GM23338 (cell line): ENCODE data around the gene MYOZ2. TPM values are rescaled to one million over a fixed set of nuclear protein-coding genes. Genes with fewer than 3 reads are reported as not detected.

ENCODE experiments used
- ATAC-seq: fragments of 200-7000 bp; cut with Tn5 transposase; 3 replicates; pipeline ENCODE4 v1.9.1; 2020
- DNase-seq: peaks from one replicate; pipeline ENCODE4 v3.0.0-alpha.2; 2015; ENCODE audit warnings: low spot score
- H2AFZ ChIP-seq: fragments of 200-600 bp; sonication (generic); 2 replicates; pipeline ENCODE4 v1.8.0; 2016; ENCODE audit warnings: antibody characterized with exemption, mild to moderate bottlenecking, moderate library complexity
- H3F3A ChIP-seq: fragments of 200-600 bp; sonication (generic); replicated peaks from 2 replicates; pipeline ENCODE4 v1.8.0; 2017; ENCODE audit warnings: antibody characterized with exemption, mixed run types, low read depth
- H3K27ac ChIP-seq: fragments of 200-600 bp; sonication (generic); 2 replicates; pipeline ENCODE4 v1.6.1; 2016; ENCODE audit warnings: low read depth
- H3K27me3 ChIP-seq: fragments of 200-600 bp; sonication (generic); 2 replicates; pipeline ENCODE4 v1.8.0; 2016; ENCODE audit warnings: mild to moderate bottlenecking, mixed run types, moderate library complexity; ENCODE audit not compliant: insufficient read depth
- H3K36me3 ChIP-seq: fragments of 200-600 bp; sonication (generic); 2 replicates; pipeline ENCODE4 v1.8.0; 2016; ENCODE audit warnings: mild to moderate bottlenecking; ENCODE audit not compliant: insufficient read depth
- H3K4me1 ChIP-seq: fragments of 200-600 bp; sonication (generic); 2 replicates; pipeline ENCODE4 v1.8.0; 2016; ENCODE audit warnings: mild to moderate bottlenecking, moderate library complexity; ENCODE audit not compliant: insufficient read depth
- H3K4me2 ChIP-seq: fragments of 200-600 bp; sonication (generic); 2 replicates; pipeline ENCODE4 v1.7.1; 2017; ENCODE audit warnings: mixed run types
- H3K4me3 ChIP-seq: fragments of 200-600 bp; sonication (generic); 2 replicates; pipeline ENCODE4 v1.6.1; 2016; ENCODE audit warnings: mixed run types
- H3K79me2 ChIP-seq: fragments of 200-600 bp; sonication (generic); replicated peaks from 2 replicates; pipeline ENCODE4 v1.8.0; 2017; ENCODE audit warnings: mild to moderate bottlenecking; ENCODE audit not compliant: insufficient read depth
- H3K9me2 ChIP-seq: fragments of 200-600 bp; sonication (generic); 2 replicates; pipeline ENCODE4 v1.8.0; 2017; ENCODE audit not compliant: insufficient read depth
- H4K20me1 ChIP-seq: fragments of 200-600 bp; sonication (generic); replicated peaks from 2 replicates; pipeline ENCODE4 v1.8.0; 2017; ENCODE audit warnings: mild to moderate bottlenecking; ENCODE audit not compliant: insufficient read depth
- H3K27ac Mint-ChIP-seq: 2 replicates; pipeline ENCODE4 v1.8.0; 2020; ENCODE audit warnings: inconsistent platforms, mild to moderate bottlenecking, moderate library complexity, mixed read lengths
- H3K27me3 Mint-ChIP-seq: 3 replicates; pipeline ENCODE4 v1.8.0; 2022; ENCODE audit warnings: low read depth, mild to moderate bottlenecking, moderate library complexity, mixed read lengths, inconsistent platforms; ENCODE audit not compliant: insufficient read depth, poor library complexity
- H3K36me3 Mint-ChIP-seq: 3 replicates; pipeline ENCODE4 v1.8.0; 2021; ENCODE audit warnings: low read depth, mild to moderate bottlenecking, inconsistent platforms, moderate library complexity, mixed read lengths
- H3K4me1 Mint-ChIP-seq: 3 replicates; pipeline ENCODE4 v1.8.0; 2020; ENCODE audit warnings: mild to moderate bottlenecking, inconsistent platforms, mixed read lengths
- H3K4me3 Mint-ChIP-seq: 3 replicates; pipeline ENCODE4 v1.8.0; 2021; ENCODE audit warnings: moderate library complexity, mild to moderate bottlenecking, inconsistent platforms, mixed read lengths
- H3K9me3 Mint-ChIP-seq: 3 replicates; pipeline ENCODE4 v1.8.0; 2020; ENCODE audit warnings: moderate library complexity, mild to moderate bottlenecking, inconsistent platforms, mixed read lengths
- CREB1 ChIP-seq: fragments of 250-450 bp; sonication (Bioruptor Pico); IDR thresholded peaks from 2 replicates; pipeline ENCODE4 v1.5.0; 2020; ENCODE audit warnings: low read depth, mild to moderate bottlenecking, moderate library complexity
- ETS1 ChIP-seq: IDR thresholded peaks from 2 replicates; pipeline ENCODE4 v1.6.1; 2016; ENCODE audit warnings: antibody characterized with exemption
- EZH2 ChIP-seq: fragments of 200-600 bp; sonication (generic); IDR thresholded peaks from one replicate; pipeline ENCODE4 v1.8.0; 2017; ENCODE audit warnings: antibody characterized with exemption, mild to moderate bottlenecking, low read depth; ENCODE audit not compliant: unreplicated experiment
- EZH2phosphoT487 ChIP-seq: fragments of 200-600 bp; sonication (generic); IDR thresholded peaks from one replicate; pipeline ENCODE4 v1.8.1; 2018; ENCODE audit warnings: antibody characterized with exemption; ENCODE audit not compliant: unreplicated experiment
- JUNB ChIP-seq: IDR thresholded peaks from one replicate; pipeline ENCODE4 v1.6.1; 2016; ENCODE audit warnings: antibody characterized with exemption; ENCODE audit not compliant: unreplicated experiment
- NANOG ChIP-seq: IDR thresholded peaks from 2 replicates; pipeline ENCODE4 v1.6.1; 2016; ENCODE audit warnings: antibody characterized with exemption, borderline replicate concordance
- POLR2AphosphoS5 ChIP-seq: IDR thresholded peaks from 2 replicates; pipeline ENCODE4 v1.6.1; 2016; ENCODE audit warnings: antibody characterized with exemption, low read depth
- REST ChIP-seq: IDR thresholded peaks from one replicate; pipeline ENCODE4 v1.6.1; 2018; ENCODE audit warnings: antibody characterized with exemption; ENCODE audit not compliant: unreplicated experiment
- STAT1 ChIP-seq: IDR thresholded peaks from one replicate; pipeline ENCODE4 v1.6.1; 2016; ENCODE audit warnings: antibody characterized with exemption; ENCODE audit not compliant: unreplicated experiment
- ZNF114 ChIP-seq: fragments of 250-450 bp; sonication (Bioruptor Pico); IDR thresholded peaks from 2 replicates; pipeline ENCODE4 v1.5.0; 2020; ENCODE audit warnings: mild to moderate bottlenecking, moderate library complexity
- ZNF331 ChIP-seq: fragments of 250-450 bp; sonication (Bioruptor Pico); IDR thresholded peaks from 2 replicates; pipeline ENCODE4 v1.5.0; 2020; ENCODE audit warnings: low read depth, mild to moderate bottlenecking, moderate library complexity
- ZNF462 ChIP-seq: fragments of 250-450 bp; sonication (Bioruptor Pico); IDR thresholded peaks from 2 replicates; pipeline ENCODE4 v1.5.0; 2020; ENCODE audit warnings: mild to moderate bottlenecking, moderate library complexity
- polyA plus RNA-seq: library from polyadenylated mRNA; unstranded; fragments of >200 nt; fragmentation: Nextera tagmentation; extraction: Ambion mirVana; gene quantifications from 2 replicates; pipeline ENCODE4 v1.2.1, GENCODE V29; 2016
- total RNA-seq: library from RNA; depleted of rRNA; stranded (reverse); fragments of >200 nt; shearing (Covaris generic); gene quantifications from 2 replicates; pipeline ENCODE4 v1.2.3, GENCODE V29; 2014
- TF ChIP-seq, protein P1 (sequence below), 2 experiments: fragments of 200-600 bp in 1 of 2; sonication (generic) in 1 of 2; conservative IDR thresholded peaks; 2 replicates each; pipeline versions ENCODE4 v1.5.1 to v1.6.1; 2016 to 2017; ENCODE audit warnings: antibody characterized with exemption in 2 of 2, low read depth in 2 of 2, mild to moderate bottlenecking in 2 of 2, moderate library complexity in 1 of 2

The MYOZ2 gene
- total and polyA plus RNA-seq, 2 experiments from 2014 or later: not detected

DNA sequence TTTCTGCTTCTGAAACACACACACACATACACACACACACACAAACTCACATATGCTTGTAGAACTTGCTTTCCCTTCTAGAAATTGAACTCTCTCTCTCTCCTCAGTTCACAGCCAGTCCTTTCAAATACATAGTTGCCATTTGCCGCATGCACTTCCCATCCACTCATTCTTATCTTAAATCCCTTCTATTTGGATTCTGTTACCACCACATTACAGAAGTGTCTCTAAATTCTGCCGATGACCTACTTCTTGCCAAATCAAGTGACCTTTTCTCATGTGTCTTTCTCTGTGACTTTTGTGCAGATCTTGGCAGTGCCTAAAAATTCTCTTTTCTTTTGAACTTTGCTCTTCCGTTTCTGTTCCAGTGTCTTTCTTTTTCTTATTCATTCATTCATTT lies 7.5 kb upstream of the MYOZ2 start:
- Histone ChIP-seq H2AFZ (no peak overlapping the region), H3K9me2 (no peaks in the 10 kb centered on the region), H4K20me1 (no peaks in the 10 kb centered on the region), H3K4me3 (no peak overlapping the region), H3K79me2 (no peaks in the 10 kb centered on the region), H3K27me3 (no peaks in the 10 kb centered on the region), H3F3A (no peaks in the 10 kb centered on the region), H3K27ac (no peak overlapping the region), H3K4me2 (no peak overlapping the region), H3K36me3 (no peaks in the 10 kb centered on the region), H3K4me1 (peaks cover 10% of the 10 kb centered on the region; the same call in 1 of the 2 replicates)
- no peak for ATAC-seq
- H3K9me3 Mint-ChIP-seq: no peaks in the 10 kb centered on the region
- peaks cover 13% of the 10 kb centered on the region for H3K4me1 Mint-ChIP-seq
- H3K27ac Mint-ChIP-seq: no peak overlapping the region
- no peaks in the 10 kb centered on the region for H3K27me3 Mint-ChIP-seq
- H3K4me3 Mint-ChIP-seq: no peak overlapping the region
- TF ChIP-seq ZNF331 (CRISPR knock-in tag): no peak
- TF ChIP-seq JUNB: no peak
- no peak for TF ChIP-seq EZH2phosphoT487
- TF ChIP-seq STAT1: no peak
- TF ChIP-seq CREB1: no peak
- TF ChIP-seq ZNF462: no peak
- no peak for TF ChIP-seq EZH2
- no peak for TF ChIP-seq ZNF114 (CRISPR knock-in tag)
- no peak for TF ChIP-seq ETS1
- TF ChIP-seq, protein P1, sequence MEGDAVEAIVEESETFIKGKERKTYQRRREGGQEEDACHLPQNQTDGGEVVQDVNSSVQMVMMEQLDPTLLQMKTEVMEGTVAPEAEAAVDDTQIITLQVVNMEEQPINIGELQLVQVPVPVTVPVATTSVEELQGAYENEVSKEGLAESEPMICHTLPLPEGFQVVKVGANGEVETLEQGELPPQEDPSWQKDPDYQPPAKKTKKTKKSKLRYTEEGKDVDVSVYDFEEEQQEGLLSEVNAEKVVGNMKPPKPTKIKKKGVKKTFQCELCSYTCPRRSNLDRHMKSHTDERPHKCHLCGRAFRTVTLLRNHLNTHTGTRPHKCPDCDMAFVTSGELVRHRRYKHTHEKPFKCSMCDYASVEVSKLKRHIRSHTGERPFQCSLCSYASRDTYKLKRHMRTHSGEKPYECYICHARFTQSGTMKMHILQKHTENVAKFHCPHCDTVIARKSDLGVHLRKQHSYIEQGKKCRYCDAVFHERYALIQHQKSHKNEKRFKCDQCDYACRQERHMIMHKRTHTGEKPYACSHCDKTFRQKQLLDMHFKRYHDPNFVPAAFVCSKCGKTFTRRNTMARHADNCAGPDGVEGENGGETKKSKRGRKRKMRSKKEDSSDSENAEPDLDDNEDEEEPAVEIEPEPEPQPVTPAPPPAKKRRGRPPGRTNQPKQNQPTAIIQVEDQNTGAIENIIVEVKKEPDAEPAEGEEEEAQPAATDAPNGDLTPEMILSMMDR (conservative IDR thresholded peaks at IDR 0.05; ENCODE audit: low read depth in 2 of 2): no peak
- TF ChIP-seq NANOG: no peak
- TF ChIP-seq POLR2AphosphoS5: no peak
- no peak for TF ChIP-seq REST
- no peaks in the 10 kb centered on the region for H3K36me3 Mint-ChIP-seq
- no peak for DNase-seq
